GM21717 (cell line): Measurements from ENCODE around the gene SARS2.

Experiments
- ATAC-seq: cut with Tn5 transposase; IDR thresholded peaks from one replicate; pipeline ENCODE4 v1.9.1; 2021; ENCODE audit warnings: mild to moderate bottlenecking, moderate library complexity; ENCODE audit not compliant: unreplicated experiment

The SARS2 gene

GRCh38 chr19:38869160-38869835 is 61.3 kb downstream of the SARS2 start:
- no peak for ATAC-seq

- ATAC-seq: no peak
Measured at GRCh38 chr19:38868551-38868950, 62.0 kb downstream of the SARS2 start.

DNA sequence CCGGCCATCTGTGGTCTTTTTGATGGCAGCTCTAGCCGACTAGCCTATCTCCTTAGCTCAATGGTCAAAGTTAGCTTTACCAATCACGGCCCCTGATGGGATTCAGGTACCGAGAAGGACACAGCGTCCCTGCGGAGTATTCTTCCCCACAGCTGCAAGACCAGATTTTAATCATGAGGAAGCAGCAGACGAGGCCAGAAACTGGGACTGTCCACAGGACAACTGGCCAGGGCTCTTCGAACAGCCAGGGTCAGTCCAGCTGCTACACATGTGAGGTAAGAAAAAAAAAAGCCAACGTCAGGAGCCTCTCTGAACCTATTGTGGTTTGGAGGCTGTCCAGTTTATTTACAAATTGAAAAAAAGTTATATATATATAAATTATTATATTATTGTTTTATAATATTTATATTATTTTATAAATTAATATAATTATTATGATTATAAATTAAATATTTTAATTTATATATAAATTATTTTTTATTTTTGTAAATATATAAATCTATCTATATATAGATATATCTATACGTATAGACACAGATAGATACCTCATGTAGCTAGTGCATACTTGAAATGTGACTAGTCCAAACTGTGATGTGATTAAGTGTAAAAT is 63.3 kb downstream of the SARS2 start:
- ATAC-seq: no peak
